MM.1S (cell line): ENCODE results near the gene SERPINA9.

ENCODE experiments used
- EZH2 ChIP-seq: fragments of 300-600 bp; sonication (generic); optimal IDR thresholded peaks from 2 replicates; pipeline ENCODE3; 2017; ENCODE audit warnings: low read depth, mild to moderate bottlenecking, antibody characterized with exemption, low read length, mixed read lengths
- EZH2phosphoT487 ChIP-seq: fragments of 300-600 bp; sonication (generic); IDR thresholded peaks from 2 replicates; pipeline ENCODE4 v1.6.1; 2018; ENCODE audit warnings: antibody characterized with exemption, low read length
- TF ChIP-seq, protein P1 (sequence below): fragments of 300-600 bp; sonication (generic); IDR thresholded peaks from 2 replicates; pipeline ENCODE4 v1.5.1; 2016; ENCODE audit warnings: antibody characterized with exemption, low read length, mixed read lengths

DNA sequence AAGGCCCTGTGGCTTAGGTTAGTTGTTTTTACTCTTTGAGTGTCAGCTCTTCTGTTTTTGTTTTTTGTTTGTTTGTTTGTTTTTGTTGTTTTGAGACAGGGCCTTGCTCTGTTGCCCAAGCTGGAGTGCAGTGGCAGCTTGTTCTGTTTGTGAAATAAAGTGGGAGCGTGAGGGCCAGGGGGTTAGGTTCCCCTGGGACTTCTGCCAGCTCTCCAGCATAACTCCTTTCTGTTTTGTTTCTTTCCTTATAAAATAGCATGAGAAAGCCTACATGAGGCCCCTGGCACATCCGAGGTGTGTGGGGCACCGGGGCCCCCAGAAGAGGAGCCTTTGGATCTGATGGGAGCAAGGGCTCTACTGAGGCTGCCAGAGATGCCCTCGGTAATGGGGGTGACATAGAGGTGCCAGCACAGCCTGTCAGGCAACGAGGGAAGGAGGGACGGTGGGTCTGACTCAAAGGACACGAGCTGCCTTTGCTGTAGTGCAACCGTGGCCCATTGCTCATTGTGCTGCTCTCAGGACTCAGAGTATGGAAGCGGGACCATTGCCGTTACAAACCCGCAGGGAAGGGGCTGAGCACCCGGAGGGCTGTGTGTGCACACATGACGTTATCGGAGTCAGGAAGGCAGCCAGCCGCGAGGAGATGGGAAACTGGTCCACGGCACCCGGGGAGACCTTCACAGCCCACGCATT, 14.3 kb downstream of the SERPINA9 start:
- TF ChIP-seq, protein P1, sequence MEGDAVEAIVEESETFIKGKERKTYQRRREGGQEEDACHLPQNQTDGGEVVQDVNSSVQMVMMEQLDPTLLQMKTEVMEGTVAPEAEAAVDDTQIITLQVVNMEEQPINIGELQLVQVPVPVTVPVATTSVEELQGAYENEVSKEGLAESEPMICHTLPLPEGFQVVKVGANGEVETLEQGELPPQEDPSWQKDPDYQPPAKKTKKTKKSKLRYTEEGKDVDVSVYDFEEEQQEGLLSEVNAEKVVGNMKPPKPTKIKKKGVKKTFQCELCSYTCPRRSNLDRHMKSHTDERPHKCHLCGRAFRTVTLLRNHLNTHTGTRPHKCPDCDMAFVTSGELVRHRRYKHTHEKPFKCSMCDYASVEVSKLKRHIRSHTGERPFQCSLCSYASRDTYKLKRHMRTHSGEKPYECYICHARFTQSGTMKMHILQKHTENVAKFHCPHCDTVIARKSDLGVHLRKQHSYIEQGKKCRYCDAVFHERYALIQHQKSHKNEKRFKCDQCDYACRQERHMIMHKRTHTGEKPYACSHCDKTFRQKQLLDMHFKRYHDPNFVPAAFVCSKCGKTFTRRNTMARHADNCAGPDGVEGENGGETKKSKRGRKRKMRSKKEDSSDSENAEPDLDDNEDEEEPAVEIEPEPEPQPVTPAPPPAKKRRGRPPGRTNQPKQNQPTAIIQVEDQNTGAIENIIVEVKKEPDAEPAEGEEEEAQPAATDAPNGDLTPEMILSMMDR, result no peak
- no peak for TF ChIP-seq EZH2
- TF ChIP-seq EZH2phosphoT487, result no peak
